H1 (cell line): ENCODE measurements around the gene SNX27.

Experiments
- ATF2 ChIP-seq: IDR thresholded peaks from 2 replicates; pipeline ENCODE4 v1.6.1; 2012; ENCODE audit warnings: low read length, inconsistent platforms
- FOSL1 ChIP-seq: IDR thresholded peaks from 2 replicates; pipeline ENCODE4 v1.6.1; 2011; ENCODE audit warnings: mild to moderate bottlenecking, low read depth, low read length, moderate library complexity; ENCODE audit not compliant: insufficient read depth
- NRF1 ChIP-seq: IDR thresholded peaks from 2 replicates; pipeline ENCODE4 v1.6.1; 2011; ENCODE audit warnings: mild to moderate bottlenecking, low read depth, low read length, improper control_type of control experiment

DNA sequence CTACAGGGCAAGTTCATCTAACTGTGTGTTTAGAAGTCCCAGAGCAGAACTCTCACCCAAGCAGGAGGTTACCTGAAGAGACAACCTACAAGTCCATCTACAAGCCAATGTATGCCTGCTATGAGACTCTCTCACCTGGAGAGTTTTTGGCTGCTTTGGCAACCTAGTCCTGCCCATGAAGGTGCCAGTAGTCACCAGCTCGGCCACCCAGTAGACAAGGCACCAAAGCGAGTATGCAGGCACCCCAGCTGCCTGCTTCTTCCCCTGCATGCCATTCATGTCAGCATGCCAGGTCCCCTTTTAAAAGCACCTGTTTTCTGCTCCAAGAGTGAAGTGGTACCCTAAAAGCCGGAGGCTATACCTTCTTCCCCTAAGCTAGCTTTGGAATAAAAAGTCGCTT, 129.7 kb downstream of the SNX27 start:
- no peak for TF ChIP-seq FOSL1
- no peak for TF ChIP-seq ATF2
- no peak for TF ChIP-seq NRF1
